Lung (tissue), 12 donors: ENCODE data around the gene UTS2R. TPM values are rescaled to one million over a fixed set of nuclear protein-coding genes. Genes with fewer than 3 reads are reported as not detected.

Source experiments
- ATAC-seq: fragments of 200-7000 bp; cut with Tn5 transposase; one replicate; pipeline ENCODE4 v1.9.1; 2020; ENCODE audit warnings: moderate number of reproducible peaks; ENCODE audit not compliant: insufficient read depth, low FRiP score
- DNase-seq, 3 donors: peaks; one replicate each; pipeline ENCODE4 v3.0.0-alpha.2; 2013 to 2017
- H3K27ac ChIP-seq, 2 donors: one replicate each; pipeline ENCODE4 v1.5.1; 2013; ENCODE audit warnings: mild to moderate bottlenecking in 2 of 2, moderate library complexity in 2 of 2, control low read depth in 1 of 2, inconsistent platforms in 1 of 2, low read depth in 1 of 2, low read length in 1 of 2
- H3K27me3 ChIP-seq, 3 donors: one replicate each; pipeline ENCODE4 v1.5.1; 2013; ENCODE audit warnings: low read length in 2 of 3; ENCODE audit not compliant: control insufficient read depth in 3 of 3, insufficient read depth in 3 of 3
- H3K36me3 ChIP-seq, 4 donors: one replicate each; pipeline ENCODE4 v1.5.1; 2013; ENCODE audit warnings: low read length in 4 of 4, mild to moderate bottlenecking in 1 of 4, moderate library complexity in 1 of 4; ENCODE audit not compliant: control insufficient read depth in 4 of 4, insufficient read depth in 4 of 4
- H3K4me1 ChIP-seq, 5 donors: one replicate each; pipeline ENCODE4 v1.5.1; 2013; ENCODE audit warnings: low read length in 5 of 5, mild to moderate bottlenecking in 2 of 5, moderate library complexity in 1 of 5; ENCODE audit not compliant: control insufficient read depth in 5 of 5, insufficient read depth in 5 of 5
- H3K4me3 ChIP-seq: one replicate; pipeline ENCODE4 v1.5.1; 2013; ENCODE audit warnings: mild to moderate bottlenecking, control low read depth, moderate library complexity
- H3K9ac ChIP-seq, 2 donors: one replicate each; pipeline ENCODE4 v1.5.1; 2013; ENCODE audit warnings: low read length in 2 of 2, control low read depth in 1 of 2; ENCODE audit not compliant: insufficient read depth in 1 of 2
- H3K9me3 ChIP-seq, 4 donors: one replicate each; pipeline ENCODE4 v1.5.1; 2013; ENCODE audit warnings: low read length in 3 of 4, mild to moderate bottlenecking in 1 of 4, moderate library complexity in 1 of 4; ENCODE audit not compliant: control insufficient read depth in 4 of 4, insufficient read depth in 3 of 4
- CTCF ChIP-seq: IDR thresholded peaks from 2 replicates; pipeline ENCODE4 v1.5.1; 2012; ENCODE audit warnings: mild to moderate bottlenecking; ENCODE audit errors: control extremely low read depth, extremely low read depth
- WGBS, 2 donors: extraction: QIAGEN DNeasy Blood & Tissue Kit; methylation state at CpG; one replicate each; pipeline ENCODE4 v1.1.7; 2013; 5-methylcytosine and 5-hydroxymethylcytosine counted together
- polyA plus RNA-seq, 2 donors: library from polyadenylated mRNA; stranded (reverse); fragments of 200-250 nt; gene quantifications; one replicate each; pipeline ENCODE4 v1.2.1, GENCODE V29; 2013
- total RNA-seq, 2 donors: library from RNA; depleted of rRNA in 1 of 2; stranded (reverse); fragments of >200 nt in 1 of 2; gene quantifications; one replicate each; pipeline ENCODE4 v1.2.1, GENCODE V29; 2014 to 2021
- donor health status: control.
- donor health status: control.
- donor health status: Bipolar disorder and iron deficiency.
- donor health status: healthy.
- donor health status: DM: yes; HTN: yes; CAD: no.

Gene UTS2R
- total and polyA plus RNA-seq, 4 donors: 0.17 TPM; not detected in 3

- H3K27me3 ChIP-seq: no peaks in the 10 kb centered on the region
- no peak overlapping the region for H3K4me3 ChIP-seq
- H3K36me3 ChIP-seq: peaks cover 0 to 23% (median 4%) of the 10 kb centered on the region in 4 donors
- ATAC-seq: no peak
- TF ChIP-seq CTCF: no peak
- no peak overlapping the region for H3K27ac ChIP-seq
- no peaks in the 10 kb centered on the region for H3K9me3 ChIP-seq
- H3K9ac ChIP-seq: no peak overlapping the region
- WGBS, 2 donors: 59 to 75% methylated on average over 21 of the region's 21 CpGs
- DNase-seq: no peak
- H3K4me1 ChIP-seq: peaks cover 0 to 23% (median 5%) of the 10 kb centered on the region in 5 donors
Observed at GRCh38 chr17:82388922-82389283, 17.3 kb downstream of the UTS2R start.

- H3K4me1 ChIP-seq: peaks cover 0 to 23% (median 5%) of the 10 kb centered on the region in 5 donors
- H3K9ac ChIP-seq: no peak overlapping the region
- H3K36me3 ChIP-seq: peaks cover 0 to 23% (median 4%) of the 10 kb centered on the region in 4 donors
- ATAC-seq (no peak), DNase-seq (no peak)
- H3K27me3 ChIP-seq: no peaks in the 10 kb centered on the region
- no peak overlapping the region for H3K27ac ChIP-seq
- no peak overlapping the region for H3K4me3 ChIP-seq
- 84 to 89% methylated on average over 10 of the region's 10 CpGs for WGBS, 2 donors
- no peaks in the 10 kb centered on the region for H3K9me3 ChIP-seq
- TF ChIP-seq CTCF: no peak
Observed at GRCh38 chr17:82389379-82389778, 17.8 kb downstream of the UTS2R start.

DNA sequence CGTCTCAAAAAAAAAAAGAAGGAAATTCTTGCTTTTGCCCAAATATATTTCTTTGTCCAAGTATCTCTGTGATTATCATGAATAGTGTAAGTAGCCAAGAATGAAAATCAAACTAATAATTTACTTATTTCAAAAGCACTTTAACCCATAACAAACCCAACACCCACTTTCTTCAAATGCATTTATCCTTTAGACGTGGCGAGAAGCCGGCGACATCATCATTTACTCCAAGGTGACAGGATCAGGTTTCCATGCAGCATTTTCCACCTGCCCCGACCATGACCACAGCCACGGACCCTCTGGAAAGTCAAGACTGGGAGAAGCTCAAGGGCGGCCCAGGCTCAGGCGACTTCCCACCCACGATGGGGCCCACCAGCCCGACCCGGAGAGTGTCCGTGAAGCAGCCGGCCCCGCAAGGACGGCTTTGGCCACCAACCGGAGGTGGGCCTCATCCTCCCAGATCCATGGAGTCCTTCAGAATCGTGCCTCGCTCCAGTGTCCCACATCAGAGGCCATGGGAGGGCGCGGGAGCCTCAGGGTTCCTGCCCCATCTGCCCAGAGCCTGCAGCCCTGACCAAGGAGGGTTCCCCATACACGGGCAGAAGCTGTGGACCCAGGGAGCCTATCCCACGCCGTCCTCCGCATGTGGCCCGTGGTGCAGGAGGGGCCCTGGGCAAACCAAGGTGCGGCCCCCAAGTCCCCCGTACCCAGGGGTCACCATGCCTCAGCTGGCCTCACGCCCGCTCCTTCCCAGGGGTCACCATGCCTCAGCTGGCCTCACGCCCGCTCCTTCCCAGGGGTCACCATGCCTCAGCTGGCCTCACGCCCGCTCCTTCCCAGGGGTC lies 18.7 kb downstream of the UTS2R start:
- Histone ChIP-seq H3K9me3 (no peaks in the 10 kb centered on the region), H3K36me3 (peaks cover 0 to 23% (median 5%) of the 10 kb centered on the region in 4 donors), H3K9ac (no peak overlapping the region), H3K27me3 (no peaks in the 10 kb centered on the region), H3K4me1 (peaks cover 0 to 21% (median 4%) of the 10 kb centered on the region in 5 donors), H3K27ac (no peak overlapping the region), H3K4me3 (no peak overlapping the region)
- DNase-seq (no peak), ATAC-seq (no peak)
- TF ChIP-seq CTCF: no peak
- WGBS, 2 donors: 93 to 95% methylated on average over 30 to 32 of the region's 34 CpGs
